HepG2 (cell line): ENCODE data around the gene TMBIM4. TPM values are rescaled to one million over a fixed set of nuclear protein-coding genes. Genes with fewer than 3 reads are reported as not detected.

Source experiments
- ATAC-seq: fragments of 200-7000 bp; cut with Tn5 transposase; 3 replicates; pipeline ENCODE4 v1.9.1; 2020; ENCODE audit warnings: mild to moderate bottlenecking, moderate library complexity
- BruUV-seq: library from RNA; stranded (reverse); fragments of 400-500 nt; replicated peaks from 2 replicates; lab custom pipeline; 2021; lab: Mats Ljungman, UMichigan
- CTCF ChIA-PET: fragments of 300-600 bp; formaldehyde crosslinking; extraction: SDS; loops from one replicate; lab custom pipeline; 2021; ENCODE audit warnings: low total read pairs, inconsistent platforms, low intra/inter-chr PET ratio; lab: Yijun Ruan, JAX
- POLR2A ChIA-PET: fragments of 350-600 bp; sonication (Branson Sonifier 250); formaldehyde crosslinking; loops from one replicate; lab custom pipeline; 2020; ENCODE audit warnings: antibody characterized with exemption, inconsistent platforms; lab: Yijun Ruan, JAX
- DNase-seq: peaks from one replicate; pipeline ENCODE4 v3.0.0-alpha.2; 2015; ENCODE audit warnings: low spot score
- FAIRE-seq: peaks from 3 replicates; lab custom pipeline; 2011; peaks lifted over from hg19 to GRCh38; lab: Jason Lieb, UNC
- H2AFZ ChIP-seq: one replicate; pipeline ENCODE4 v1.6.1; 2011; ENCODE audit warnings: low read length, inconsistent platforms
- H3K27ac ChIP-seq: fragments of 300-600 bp; 3 replicates; pipeline ENCODE4 v1.8.0; 2011; ENCODE audit warnings: mixed run types, mild to moderate bottlenecking, mixed read lengths, low read length, inconsistent platforms; ENCODE audit not compliant: insufficient read depth; ENCODE audit errors: extremely low read length
- H3K27me3 ChIP-seq, 2 experiments: fragments of 200-600 bp in 1 of 2; 2 replicates in 1 of 2; 3 replicates in 1 of 2; pipeline versions ENCODE4 v1.6.0 to v1.8.0; 2011; ENCODE audit warnings: low read length in 2 of 2, mild to moderate bottlenecking in 2 of 2, moderate library complexity in 2 of 2, inconsistent platforms in 1 of 2; ENCODE audit not compliant: insufficient read depth in 2 of 2, control insufficient read depth in 1 of 2
- H3K36me3 ChIP-seq, 2 experiments: fragments of 200-600 bp in 1 of 2; replicated peaks in 1 of 2; 2 replicates in 1 of 2; 3 replicates in 1 of 2; pipeline versions ENCODE4 v1.5.1 to v1.8.0; 2011; ENCODE audit warnings: low read length in 2 of 2, inconsistent platforms in 1 of 2; ENCODE audit not compliant: insufficient read depth in 2 of 2, control insufficient read depth in 1 of 2
- H3K4me1 ChIP-seq: 2 replicates; pipeline ENCODE4 v1.5.1; 2012; ENCODE audit warnings: low read length, inconsistent platforms; ENCODE audit not compliant: insufficient read depth
- H3K4me2 ChIP-seq: 2 replicates; pipeline ENCODE4 v1.6.0; 2011; ENCODE audit warnings: low read depth, low read length, inconsistent platforms
- H3K4me3 ChIP-seq, 3 experiments: fragments of 200-600 bp in 1 of 3; sonication (generic), shearing (Covaris generic) in 1 of 3; replicated peaks in 1 of 3; 2 replicates each; pipeline ENCODE4 v1.5.1; 2011 to 2016; ENCODE audit warnings: low read length in 3 of 3, inconsistent platforms in 2 of 3, low read depth in 2 of 3, mild to moderate bottlenecking in 2 of 3, control low read depth in 1 of 3, mixed read lengths in 1 of 3; ENCODE audit not compliant: insufficient read depth in 1 of 3
- H3K79me2 ChIP-seq: one replicate; pipeline ENCODE4 v1.6.1; 2011; ENCODE audit warnings: low read length, inconsistent platforms; ENCODE audit not compliant: insufficient read depth
- H3K9ac ChIP-seq: 2 replicates; pipeline ENCODE4 v1.6.0; 2011; ENCODE audit warnings: mild to moderate bottlenecking, low read depth, low read length, inconsistent platforms; ENCODE audit not compliant: insufficient read depth
- H3K9me3 ChIP-seq: 2 replicates; pipeline ENCODE4 v1.5.1; 2012; ENCODE audit warnings: mild to moderate bottlenecking, low read length
- H4K20me1 ChIP-seq: 2 replicates; pipeline ENCODE4 v1.6.0; 2011; ENCODE audit warnings: inconsistent platforms, mild to moderate bottlenecking, low read length, moderate library complexity; ENCODE audit not compliant: insufficient read depth
- HNRNPK ChIP-seq: fragments of 200-400 bp; formaldehyde crosslinking; IDR thresholded peaks from 2 replicates; pipeline ENCODE4 v1.6.1; 2018; ENCODE audit warnings: low read length, low read depth, moderate library complexity, mild to moderate bottlenecking; ENCODE audit not compliant: poor library complexity, severe bottlenecking
- JUN ChIP-seq: sonication (generic); formaldehyde crosslinking; IDR thresholded peaks from 2 replicates; pipeline ENCODE4 v1.4.0; 2020; ENCODE audit warnings: mild to moderate bottlenecking, missing genetic modification reagents
- MEIS1 ChIP-seq: sonication (generic); formaldehyde crosslinking; IDR thresholded peaks from 2 replicates; pipeline ENCODE4 v1.9.0; 2021; ENCODE audit warnings: mild to moderate bottlenecking, missing genetic modification reagents, moderate library complexity, borderline replicate concordance
- SMAD9 ChIP-seq: sonication (generic); formaldehyde crosslinking; IDR thresholded peaks from 2 replicates; pipeline ENCODE4 v1.5.1; 2020; ENCODE audit warnings: mild to moderate bottlenecking, missing genetic modification reagents
- TEF ChIP-seq: sonication (generic); formaldehyde crosslinking; IDR thresholded peaks from 2 replicates; pipeline ENCODE4 v1.5.0; 2020; ENCODE audit warnings: missing genetic modification reagents
- ZNF12 ChIP-seq: sonication (generic); formaldehyde crosslinking; IDR thresholded peaks from 2 replicates; pipeline ENCODE4 v1.5.0; 2020; ENCODE audit warnings: missing genetic modification reagents
- ZNF136 ChIP-seq: sonication (generic); formaldehyde crosslinking; IDR thresholded peaks from 2 replicates; pipeline ENCODE4 v1.8.1; 2022; ENCODE audit warnings: low read depth, mild to moderate bottlenecking, moderate library complexity, missing genetic modification reagents
- ZNF274 ChIP-seq: sonication (generic); formaldehyde crosslinking; IDR thresholded peaks from 2 replicates; pipeline ENCODE4 v1.5.1; 2020; ENCODE audit warnings: mild to moderate bottlenecking, missing genetic modification reagents
- WGBS: methylation state at CpG from one replicate; pipeline ENCODE4 v1.1.6; 2017; ENCODE audit warnings: low lambda C conversion rate; 5-methylcytosine and 5-hydroxymethylcytosine counted together
- in situ Hi-C: cut with HindIII; loops from 2 replicates; pipeline ENCODE4 v1.10.0; 2017; ENCODE audit warnings: low pct_unique_long_range_greater_than_20kb; ENCODE audit not compliant: extremely low pct_ligation_motif_present
- intact Hi-C: fragments of 100-400 bp; cut with micrococcal nuclease; formaldehyde crosslinking; loops from one replicate; pipeline ENCODE4 v1.10.0; 2022; ENCODE audit not compliant: unreplicated experiment
- polyA plus RNA-seq, 8 experiments: library from polyadenylated mRNA; depleted of rRNA in 3 of 8; stranded (reverse) in 7 of 8; unstranded in 1 of 8; fragments of >200 nt; fragmentation: Illumina TruSeq in 4 of 8; extraction: Trizol in 4 of 8; gene quantifications; 2 replicates each; pipeline versions ENCODE4 v1.2.1 to v1.2.3, GENCODE V29; 2011 to 2016; ENCODE audit warnings: low read depth in 4 of 8, missing spikeins in 1 of 8, mixed read lengths in 1 of 8; ENCODE audit not compliant: insufficient read depth in 1 of 8
- total RNA-seq, 5 experiments: library from RNA; depleted of rRNA; stranded (reverse); fragments of >200 nt; fragmentation: Illumina TruSeq; extraction: Trizol; gene quantifications; 2 replicates each; pipeline ENCODE4 v1.2.3, GENCODE V29; 2016; ENCODE audit warnings: low read depth in 1 of 5

TMBIM4 gene
- total and polyA plus RNA-seq, 2 of the 13 experiments (the other 11 are each of a cell fraction or from before 2014, with no cell fraction given): 60.5 to 67.7 TPM

GRCh38 chr12:66103016-66103913, 66.5 kb downstream of the TMBIM4 start:
- Histone ChIP-seq H3K79me2 (no peaks in the 10 kb centered on the region), H2AFZ (no peak overlapping the region), H3K4me1 (peaks cover 12% of the 10 kb centered on the region), H4K20me1 (no peaks in the 10 kb centered on the region), H3K27me3 (no peaks in the 10 kb centered on the region), H3K4me3 (no peak overlapping the region), H3K9me3 (peaks cover 7% of the 10 kb centered on the region), H3K4me2 (no peak overlapping the region), H3K36me3 (no peaks in the 10 kb centered on the region), H3K9ac (no peak overlapping the region), H3K27ac (no peak overlapping the region)
- POLR2A ChIA-PET: no interaction called here
- 0% methylated on average over 3 of the region's 3 CpGs for WGBS
- TF ChIP-seq MEIS1 (no peak), ZNF12 (CRISPR knock-in tag) (peak; percentile 32; the same call in 1 of the 2 replicates)
- CTCF ChIA-PET: no interaction called here
- intact Hi-C loops: no loop called here
- no peak for DNase-seq
- no peak for FAIRE-seq
- no TSS peak for BruUV-seq
- ATAC-seq: no peak
- in situ Hi-C loops: loop anchor here (10.0 to 25.0 kb wide), 3 partner anchors 491 to 1216 kb away; no protein-coding TSS in a partner anchor

- CTCF ChIA-PET: no interaction called here
- no peak for FAIRE-seq
- BruUV-seq: no TSS peak
Measured at GRCh38 chr12:66092559-66093269, 77.1 kb downstream of the TMBIM4 start.

More at GRCh38 chr12:66092559-66093269, 77.1 kb downstream of the TMBIM4 start:
- ATAC-seq (no peak), DNase-seq (no peak)
- Histone ChIP-seq H4K20me1 (no peaks in the 10 kb centered on the region), H3K9ac (no peak overlapping the region), H2AFZ (no peak overlapping the region), H3K79me2 (no peaks in the 10 kb centered on the region), H3K9me3 (no peaks in the 10 kb centered on the region), H3K27ac (no peak overlapping the region), H3K36me3 (no peaks in the 10 kb centered on the region), H3K4me1 (0 out of 2 replicates have a peak, but pooled peaks cover 5% of the 10 kb centered on the region), H3K4me3 (no peak overlapping the region), H3K4me2 (no peak overlapping the region), H3K27me3 (no peaks in the 10 kb centered on the region)
- POLR2A ChIA-PET: no interaction called here
- TF ChIP-seq ZNF274 (CRISPR knock-in tag): no peak
- TF ChIP-seq ZNF136 (CRISPR knock-in tag): no peak
- no peak for TF ChIP-seq JUN
- TF ChIP-seq HNRNPK: no peak
- TF ChIP-seq TEF (CRISPR knock-in tag): no peak
- no peak for TF ChIP-seq SMAD9 (CRISPR knock-in tag)
- 12% methylated on average over 1 of the region's 1 CpG for WGBS
- in situ Hi-C loops (loop anchor here (25.0 kb wide), 1 partner anchor 105 kb away; no protein-coding TSS in a partner anchor), intact Hi-C loops (no loop called here)
